ENCODE measurements around the gene TSNAX. TPM values are rescaled to one million over a fixed set of nuclear protein-coding genes. Genes with fewer than 3 reads are reported as not detected.

Gene TSNAX
- total RNA-seq, 1 donor: 51.8 TPM

- TF ChIP-seq CTCF (IDR thresholded peaks at IDR 0.05; ENCODE audit: insufficient read depth, low read depth, low read length): no peak
- DNase-seq (ENCODE audit: low read depth): no peak
- no peak overlapping the region for H3K4me3 ChIP-seq (ENCODE audit: low read depth, low read length)
These were observed 20.8 kb upstream of the TSNAX start for GRCh38 chr1:231507476-231508355.

- DNase-seq (ENCODE audit: low read depth): peak; percentile 44
- no peak overlapping the region for H3K4me3 ChIP-seq (ENCODE audit: low read depth, low read length)
- TF ChIP-seq CTCF (IDR thresholded peaks at IDR 0.05; ENCODE audit: insufficient read depth, low read depth, low read length): no peak
These were observed 20.0 kb upstream of the TSNAX start for GRCh38 chr1:231508497-231508896.

GRCh38 chr1:231508941-231509340 lies 19.5 kb upstream of the TSNAX start:
- DNase-seq (ENCODE audit: low read depth): no peak
- no peak overlapping the region for H3K4me3 ChIP-seq (ENCODE audit: low read depth, low read length)
- TF ChIP-seq CTCF (IDR thresholded peaks at IDR 0.05; ENCODE audit: insufficient read depth, low read depth, low read length): no peak

- peak; percentile 49 for DNase-seq (ENCODE audit: low read depth)
- no peak for TF ChIP-seq CTCF (IDR thresholded peaks at IDR 0.05; ENCODE audit: insufficient read depth, low read depth, low read length)
- no peak overlapping the region for H3K4me3 ChIP-seq (ENCODE audit: low read depth, low read length)
These were observed 16.2 kb upstream of the TSNAX start for GRCh38 chr1:231512147-231512698.

GRCh38 chr1:231515748-231516147 lies 12.7 kb upstream of the TSNAX start:
- H3K4me3 ChIP-seq (ENCODE audit: low read depth, low read length): no peak overlapping the region
- no peak for DNase-seq (ENCODE audit: low read depth)
- no peak for TF ChIP-seq CTCF (IDR thresholded peaks at IDR 0.05; ENCODE audit: insufficient read depth, low read depth, low read length)

GRCh38 chr1:231517076-231517475 lies 11.4 kb upstream of the TSNAX start:
- DNase-seq (ENCODE audit: low read depth): peak; percentile 34
- no peak for TF ChIP-seq CTCF (IDR thresholded peaks at IDR 0.05; ENCODE audit: insufficient read depth, low read depth, low read length)
- no peak overlapping the region for H3K4me3 ChIP-seq (ENCODE audit: low read depth, low read length)

All from fibroblast of villous mesenchyme (primary cell).